DMS114 treated with DMSO at 0.1 percent for 48 hours (cell line): ENCODE results near the gene CCDC192.
"Not testable (repeated sequence)": the region's sequence is repeated elsewhere in the genome, so short reads cannot be mapped to it uniquely, and the experiment has no call there.

Experiments used
- DNase-seq: peaks from one replicate; lab custom pipeline; 2025; ENCODE audit not compliant: unreplicated experiment; lab: John Stamatoyannopoulos, UW

Gene CCDC192

DNA sequence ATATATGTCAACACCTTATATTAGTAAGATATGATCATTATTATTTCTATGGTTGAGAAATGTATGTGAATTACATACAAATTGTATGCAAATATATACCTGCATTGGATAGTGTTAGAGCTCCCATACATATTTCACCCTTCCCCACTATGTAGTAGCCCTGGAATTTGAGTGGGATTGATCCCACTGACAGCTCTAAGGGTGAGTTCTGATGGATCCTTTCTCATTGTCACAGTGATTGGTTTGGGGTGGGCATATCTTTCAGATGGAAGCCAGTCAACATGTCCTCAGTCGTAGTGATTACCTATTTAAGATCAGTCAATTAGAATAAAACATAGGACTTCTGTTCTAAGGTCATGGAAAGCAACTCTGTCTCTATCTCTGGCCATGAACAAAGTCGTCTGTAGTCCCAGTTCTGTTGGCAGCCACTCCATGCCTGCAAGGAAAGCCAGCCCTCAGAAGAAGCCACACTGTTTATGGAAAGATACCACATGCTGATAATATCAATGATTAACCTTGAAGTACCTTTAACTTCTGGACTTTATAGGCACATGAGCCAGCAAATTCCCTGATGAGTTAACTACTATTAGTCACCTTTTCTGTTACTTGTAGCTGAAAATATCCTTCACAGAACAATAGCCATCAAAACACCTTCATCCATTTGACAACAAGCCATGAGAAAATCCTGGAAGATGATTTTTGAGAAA is 5.1 kb upstream of the CCDC192 start:
- no peak for DNase-seq

- DNase-seq = no peak
Observed at GRCh38 chr5:127699416-127699815, 3.8 kb upstream of the CCDC192 start.

GRCh38 chr5:127700237-127700766 is 2.9 kb upstream of the CCDC192 start:
- no peak for DNase-seq

DNA sequence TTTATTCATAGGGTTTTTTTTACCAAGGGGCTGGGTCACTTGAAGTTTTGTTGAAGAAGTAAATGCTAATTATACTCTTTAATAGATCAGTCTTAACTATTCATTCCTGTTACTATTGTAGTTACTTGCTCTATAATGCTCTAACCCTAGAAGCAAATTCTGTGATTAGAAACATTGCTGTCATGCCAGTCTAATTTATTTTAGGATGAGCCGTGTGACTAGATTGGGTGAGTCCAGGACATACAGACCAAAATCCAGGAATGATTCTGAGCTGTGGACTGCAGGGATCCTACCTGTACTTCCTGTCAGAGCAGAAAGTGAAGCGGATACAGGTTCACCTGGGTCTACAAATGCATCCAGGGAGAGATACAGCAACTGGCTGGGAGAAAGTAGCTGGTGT is 757 bp upstream of the CCDC192 start:
- DNase-seq = no peak

GRCh38 chr5:127705120-127705892 is 2.1 kb downstream of the CCDC192 start:
- DNase-seq = no peak

GRCh38 chr5:127706691-127707090 is 3.5 kb downstream of the CCDC192 start:
- no peak for DNase-seq

- no peak for DNase-seq
Observed at GRCh38 chr5:127707209-127707608, 4.0 kb downstream of the CCDC192 start.

GRCh38 chr5:127713083-127713482 is 9.9 kb downstream of the CCDC192 start:
- not testable (repeated sequence) for DNase-seq

- DNase-seq = no peak
Observed at GRCh38 chr5:127718181-127718580, 15.0 kb downstream of the CCDC192 start.

DNA sequence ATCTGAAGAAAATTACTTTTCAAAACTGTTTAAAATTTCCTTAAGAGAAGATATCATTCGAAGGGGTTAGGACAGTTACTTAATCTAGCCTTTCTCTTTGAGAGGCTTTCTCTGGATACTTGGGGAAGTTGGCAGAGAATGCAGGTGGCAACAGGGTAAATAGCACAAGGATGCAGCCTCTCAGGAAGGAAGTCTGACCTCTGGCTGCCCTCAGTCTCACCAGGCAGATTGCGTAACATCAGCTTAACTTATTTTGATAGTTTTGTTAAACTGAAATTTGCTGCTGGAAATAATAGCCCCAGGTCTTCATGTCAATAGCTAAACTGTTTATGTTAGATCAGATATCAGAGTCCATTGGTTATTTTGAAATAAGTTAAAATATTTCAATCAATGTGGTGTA is 20.4 kb downstream of the CCDC192 start:
- DNase-seq = no peak

- DNase-seq = no peak
Observed at GRCh38 chr5:127725673-127726072, 22.5 kb downstream of the CCDC192 start.

DNA sequence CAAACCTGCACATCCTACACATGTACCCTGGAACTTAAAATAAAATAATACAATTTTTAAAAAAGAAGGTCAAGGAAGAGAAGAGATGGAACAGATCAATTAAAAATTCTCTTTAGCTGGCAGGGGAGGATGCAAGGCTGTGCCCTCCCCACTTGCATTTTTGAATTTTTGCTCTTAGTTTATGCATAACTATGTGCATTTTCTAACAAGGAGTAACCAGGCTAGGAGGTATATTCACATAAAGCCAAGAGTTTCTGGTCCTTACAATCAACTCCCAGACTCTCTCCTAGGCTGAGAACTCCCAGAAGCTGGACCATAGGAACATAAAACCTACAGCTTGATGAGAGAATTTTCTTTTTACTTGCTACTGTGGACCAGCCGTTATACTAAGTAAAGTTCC is 29.8 kb downstream of the CCDC192 start:
- DNase-seq = no peak

DNA sequence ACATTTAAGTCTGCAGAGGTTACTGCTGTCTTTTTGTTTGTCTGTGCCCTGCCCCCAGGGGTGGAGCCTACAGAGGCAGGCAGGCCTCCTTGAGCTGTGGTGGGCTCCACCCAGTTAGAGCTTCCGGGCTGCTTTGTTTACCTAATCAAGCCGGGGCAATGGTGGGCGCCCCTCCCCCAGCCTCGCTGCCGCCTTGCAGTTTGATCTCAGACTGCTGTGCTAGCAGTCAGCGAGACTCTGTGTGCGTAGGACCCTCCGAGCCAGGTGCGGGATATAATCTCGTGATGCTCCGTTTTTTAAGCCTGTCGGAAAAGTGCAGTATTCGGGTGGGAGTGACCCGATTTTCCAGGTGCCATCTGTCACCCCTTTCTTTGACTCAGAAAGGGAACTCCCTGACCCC is 36.2 kb downstream of the CCDC192 start:
- DNase-seq = not testable (repeated sequence)

- DNase-seq = no peak
Observed at GRCh38 chr5:127739807-127740384, 36.7 kb downstream of the CCDC192 start.

- DNase-seq = no peak
Observed at GRCh38 chr5:127741412-127741811, 38.2 kb downstream of the CCDC192 start.

- DNase-seq = no peak
Observed at GRCh38 chr5:127744241-127744640, 41.0 kb downstream of the CCDC192 start.

GRCh38 chr5:127746756-127747155 is 43.6 kb downstream of the CCDC192 start:
- peak; percentile 37 for DNase-seq

DNA sequence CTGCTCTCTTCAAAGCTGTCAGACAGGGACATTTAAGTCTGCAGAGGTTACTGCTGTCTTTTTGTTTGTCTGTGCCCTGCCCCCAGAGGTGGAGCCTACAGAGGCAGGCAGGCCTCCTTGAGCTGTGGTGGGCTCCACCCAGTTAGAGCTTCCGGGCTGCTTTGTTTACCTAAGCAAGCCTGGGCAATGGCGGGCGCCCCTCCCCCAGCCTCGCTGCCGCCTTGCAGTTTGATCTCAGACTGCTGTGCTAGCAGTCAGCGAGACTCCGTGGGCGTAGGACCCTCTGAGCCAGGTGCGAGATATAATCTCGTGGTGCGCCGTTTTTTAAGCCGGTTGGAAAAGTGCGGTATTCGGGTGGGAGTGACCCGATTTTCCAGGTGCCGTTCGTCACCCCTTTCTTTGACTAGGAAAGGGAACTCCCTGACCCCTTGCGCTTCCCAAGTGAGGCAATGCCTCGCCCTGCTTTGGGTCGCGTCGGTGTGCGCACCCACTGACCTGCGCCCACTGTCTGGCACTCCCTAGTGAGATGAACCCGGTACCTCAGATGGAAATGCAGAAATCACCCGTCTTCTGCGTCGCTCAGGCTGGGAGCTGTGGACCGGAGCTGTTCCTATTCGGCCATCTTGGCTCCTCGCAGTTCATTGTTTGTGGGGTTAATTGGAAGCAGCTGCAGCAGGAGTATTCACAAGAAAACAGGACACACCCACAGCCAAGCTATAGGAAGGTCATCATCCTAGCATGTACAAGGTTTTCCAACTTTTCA is 49.5 kb downstream of the CCDC192 start:
- peak; percentile 15 for DNase-seq

- no peak for DNase-seq
Observed at GRCh38 chr5:127754259-127754658, 51.1 kb downstream of the CCDC192 start.

- DNase-seq = no peak
Observed at GRCh38 chr5:127754706-127755105, 51.5 kb downstream of the CCDC192 start.

DNA sequence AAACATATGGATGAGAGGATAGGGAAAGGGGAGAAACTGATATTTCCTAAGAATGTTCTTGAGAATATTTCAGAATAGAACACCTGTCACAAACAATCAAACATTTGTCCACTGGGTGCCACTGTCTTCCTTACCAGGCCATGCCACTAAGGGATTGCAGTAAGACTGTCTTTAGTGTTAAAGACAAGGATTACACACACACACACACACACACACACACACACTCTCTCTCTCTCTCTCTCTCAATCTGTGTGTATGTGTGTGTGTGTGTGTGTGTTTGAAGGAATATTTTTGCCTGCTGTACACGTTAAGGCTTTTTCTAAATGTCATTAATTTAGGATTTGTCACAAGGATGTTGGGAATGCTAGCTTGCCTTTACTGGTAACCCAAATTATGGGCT is 54.4 kb downstream of the CCDC192 start:
- DNase-seq = peak; percentile 43
